GM12878 (cell line): ENCODE results near the gene POLR2F. TPM values are rescaled to one million over a fixed set of nuclear protein-coding genes. Genes with fewer than 3 reads are reported as not detected.

Source experiments
- FOXK2 ChIP-seq: fragments of 450-650 bp; IDR thresholded peaks from 2 replicates; pipeline ENCODE4 v1.6.1; 2017; ENCODE audit warnings: mild to moderate bottlenecking, moderate library complexity
- IRF4 ChIP-seq: IDR thresholded peaks from 2 replicates; pipeline ENCODE4 v1.6.1; 2011; ENCODE audit warnings: low read depth, low read length
- KDM1A ChIP-seq: fragments of 200-600 bp; sonication (generic); IDR thresholded peaks from 2 replicates; pipeline ENCODE4 v1.6.1; 2016; ENCODE audit warnings: borderline replicate concordance
- NBN ChIP-seq: fragments of 450-650 bp; IDR thresholded peaks from 2 replicates; pipeline ENCODE4 v1.6.1; 2016
- PBX3 ChIP-seq: IDR thresholded peaks from 2 replicates; pipeline ENCODE4 v1.6.1; 2011; ENCODE audit warnings: mild to moderate bottlenecking, low read depth, low read length, moderate library complexity; ENCODE audit not compliant: insufficient replicate concordance
- PML ChIP-seq: IDR thresholded peaks from 2 replicates; pipeline ENCODE4 v1.6.1; 2012; ENCODE audit warnings: low read length, inconsistent platforms
- USF1 ChIP-seq: IDR thresholded peaks from 2 replicates; pipeline ENCODE4 v1.6.1; 2011; ENCODE audit warnings: borderline replicate concordance, low read depth, mild to moderate bottlenecking, moderate library complexity, mixed read lengths, low read length; ENCODE audit not compliant: insufficient read depth; ENCODE audit errors: extremely low read length
- polyA plus RNA-seq, 11 experiments: library from polyadenylated mRNA; depleted of rRNA in 4 of 11; unstranded in 6 of 11; stranded (reverse) in 5 of 11; fragments of >200 nt; fragmentation: Nextera tagmentation in 4 of 11; fragmentation: Illumina TruSeq in 1 of 11; extraction: Ambion mirVana in 4 of 11; extraction: Trizol in 1 of 11; gene quantifications; 1 replicate in 1 of 11; 2 replicates in 10 of 11; pipeline versions ENCODE4 v1.2.1 to v1.2.3, GENCODE V29; 2011 to 2016; ENCODE audit warnings: inconsistent platforms in 2 of 11, missing spikeins in 2 of 11, low read depth in 1 of 11
- total RNA-seq, 4 experiments: library from RNA; depleted of rRNA in 3 of 4; stranded (reverse); fragments of >200 nt in 3 of 4; fragmentation: Illumina TruSeq in 1 of 4; extraction: Trizol in 1 of 4; gene quantifications; 2 replicates each; pipeline versions ENCODE4 v1.2.1 to v1.2.3, GENCODE V29; 2013 to 2021
- TF ChIP-seq, protein P1 (sequence below): fragments of 450-650 bp; IDR thresholded peaks from 2 replicates; pipeline ENCODE4 v1.6.1; 2016; ENCODE audit warnings: mild to moderate bottlenecking, moderate library complexity, borderline replicate concordance

The POLR2F gene
- total and polyA plus RNA-seq, 10 of the 15 experiments (the other 5 are each of a cell fraction or from before 2014, with no cell fraction given) = 71.9 to 218 (median 100.0) TPM

DNA sequence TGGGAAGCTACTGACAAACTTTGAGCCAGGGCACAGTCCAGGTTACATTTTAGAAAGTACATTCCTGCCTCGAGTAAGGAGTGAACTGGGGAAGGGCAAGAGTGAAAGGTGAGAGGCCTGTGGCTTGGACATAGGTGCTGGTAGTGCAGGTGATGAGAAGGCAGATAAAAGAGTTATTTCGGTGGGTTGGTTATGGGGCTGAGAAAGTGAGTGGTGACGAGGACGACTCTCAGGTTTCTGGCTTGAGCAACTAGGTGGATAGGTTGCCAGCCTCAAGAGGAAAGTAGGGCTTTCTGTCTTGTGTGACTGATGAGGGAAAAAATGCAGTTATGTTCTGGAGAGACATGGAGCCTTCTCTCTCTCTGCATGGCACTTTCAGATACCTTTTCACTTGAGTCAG lies 3.7 kb downstream of the POLR2F start (continued):
- TF ChIP-seq, protein P1, sequence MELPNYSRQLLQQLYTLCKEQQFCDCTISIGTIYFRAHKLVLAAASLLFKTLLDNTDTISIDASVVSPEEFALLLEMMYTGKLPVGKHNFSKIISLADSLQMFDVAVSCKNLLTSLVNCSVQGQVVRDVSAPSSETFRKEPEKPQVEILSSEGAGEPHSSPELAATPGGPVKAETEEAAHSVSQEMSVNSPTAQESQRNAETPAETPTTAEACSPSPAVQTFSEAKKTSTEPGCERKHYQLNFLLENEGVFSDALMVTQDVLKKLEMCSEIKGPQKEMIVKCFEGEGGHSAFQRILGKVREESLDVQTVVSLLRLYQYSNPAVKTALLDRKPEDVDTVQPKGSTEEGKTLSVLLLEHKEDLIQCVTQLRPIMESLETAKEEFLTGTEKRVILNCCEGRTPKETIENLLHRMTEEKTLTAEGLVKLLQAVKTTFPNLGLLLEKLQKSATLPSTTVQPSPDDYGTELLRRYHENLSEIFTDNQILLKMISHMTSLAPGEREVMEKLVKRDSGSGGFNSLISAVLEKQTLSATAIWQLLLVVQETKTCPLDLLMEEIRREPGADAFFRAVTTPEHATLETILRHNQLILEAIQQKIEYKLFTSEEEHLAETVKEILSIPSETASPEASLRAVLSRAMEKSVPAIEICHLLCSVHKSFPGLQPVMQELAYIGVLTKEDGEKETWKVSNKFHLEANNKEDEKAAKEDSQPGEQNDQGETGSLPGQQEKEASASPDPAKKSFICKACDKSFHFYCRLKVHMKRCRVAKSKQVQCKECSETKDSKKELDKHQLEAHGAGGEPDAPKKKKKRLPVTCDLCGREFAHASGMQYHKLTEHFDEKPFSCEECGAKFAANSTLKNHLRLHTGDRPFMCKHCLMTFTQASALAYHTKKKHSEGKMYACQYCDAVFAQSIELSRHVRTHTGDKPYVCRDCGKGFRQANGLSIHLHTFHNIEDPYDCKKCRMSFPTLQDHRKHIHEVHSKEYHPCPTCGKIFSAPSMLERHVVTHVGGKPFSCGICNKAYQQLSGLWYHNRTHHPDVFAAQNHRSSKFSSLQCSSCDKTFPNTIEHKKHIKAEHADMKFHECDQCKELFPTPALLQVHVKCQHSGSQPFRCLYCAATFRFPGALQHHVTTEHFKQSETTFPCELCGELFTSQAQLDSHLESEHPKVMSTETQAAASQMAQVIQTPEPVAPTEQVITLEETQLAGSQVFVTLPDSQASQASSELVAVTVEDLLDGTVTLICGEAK = no peak
- TF ChIP-seq PBX3 (no peak), KDM1A (no peak), USF1 (no peak), IRF4 (no peak), FOXK2 (no peak), PML (no peak), NBN (no peak)
